Kasumi-1 (cell line): ENCODE results near the gene SYCN.

Experiments
- DNase-seq, 2 experiments: peaks; one replicate each; lab custom pipeline; 2025; lab: John Stamatoyannopoulos, UW

The SYCN gene

GRCh38 chr19:39194832-39195542 is 9.1 kb downstream of the SYCN start:
- DNase-seq, result no peak

- DNase-seq, result no peak
Measured at GRCh38 chr19:39193803-39194202, 10.3 kb downstream of the SYCN start.

DNA sequence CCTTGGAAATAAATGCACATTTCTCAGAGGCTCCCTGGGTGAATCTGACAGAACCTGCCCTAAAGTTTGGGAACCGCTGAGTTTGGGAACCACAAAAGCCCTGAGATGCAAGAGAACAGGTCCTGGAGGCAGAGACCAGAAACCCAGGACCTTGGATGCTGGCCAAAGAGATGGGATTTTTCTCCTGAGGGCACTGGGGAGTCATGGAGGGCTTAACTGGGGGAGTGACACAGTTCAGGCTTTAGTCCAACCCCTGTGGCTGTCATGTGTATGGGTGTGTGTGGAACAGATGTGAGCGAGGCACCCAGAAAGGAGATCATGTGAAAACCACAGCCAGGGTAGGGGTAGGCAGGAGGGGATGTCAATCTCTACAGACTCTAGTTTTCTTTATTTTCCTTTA is 11.2 kb downstream of the SYCN start:
- no peak for DNase-seq

GRCh38 chr19:39190768-39191167 is 13.3 kb downstream of the SYCN start:
- no peak for DNase-seq

- no peak for DNase-seq
Measured at GRCh38 chr19:39188960-39189359, 15.1 kb downstream of the SYCN start.

GRCh38 chr19:39187552-39187943 is 16.5 kb downstream of the SYCN start:
- no peak for DNase-seq

DNA sequence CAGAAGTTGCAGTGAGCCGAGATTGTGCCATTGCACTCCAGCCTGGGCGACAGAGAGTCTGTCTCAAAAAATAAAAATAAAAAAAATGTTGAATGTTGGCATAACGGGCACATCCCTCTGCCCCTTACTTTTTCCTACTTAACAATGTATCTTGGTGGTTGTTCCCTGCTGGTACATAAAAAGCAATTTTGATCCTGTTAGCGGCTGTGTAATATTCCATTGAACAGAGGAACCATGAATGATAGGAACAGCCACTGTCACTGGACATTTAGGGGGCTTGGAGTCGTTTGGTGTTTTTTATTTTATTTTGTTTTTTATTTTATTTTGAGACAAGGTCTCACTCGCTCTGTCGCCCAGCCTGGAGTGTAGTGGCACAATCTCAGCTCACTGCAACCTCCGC is 17.7 kb downstream of the SYCN start:
- no peak for DNase-seq

DNA sequence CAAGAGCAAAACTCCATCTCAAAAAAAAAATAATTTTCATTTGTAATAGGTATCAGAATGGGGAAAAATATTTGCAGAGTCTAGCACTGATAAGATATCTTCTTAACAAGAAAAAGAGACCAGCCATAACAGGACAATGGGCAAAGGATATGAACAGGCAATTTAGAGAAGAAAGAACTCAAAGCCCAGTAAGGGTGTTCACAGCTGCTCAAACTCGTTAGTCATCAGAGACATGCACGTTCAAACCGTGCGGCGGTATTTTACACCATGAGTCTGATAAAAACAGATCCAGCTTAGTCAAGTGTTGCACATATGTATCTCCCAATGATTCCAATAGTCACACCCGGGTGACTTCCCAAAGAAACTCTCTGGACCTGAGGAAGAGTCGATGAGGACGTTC is 21.0 kb downstream of the SYCN start:
- no peak for DNase-seq

DNA sequence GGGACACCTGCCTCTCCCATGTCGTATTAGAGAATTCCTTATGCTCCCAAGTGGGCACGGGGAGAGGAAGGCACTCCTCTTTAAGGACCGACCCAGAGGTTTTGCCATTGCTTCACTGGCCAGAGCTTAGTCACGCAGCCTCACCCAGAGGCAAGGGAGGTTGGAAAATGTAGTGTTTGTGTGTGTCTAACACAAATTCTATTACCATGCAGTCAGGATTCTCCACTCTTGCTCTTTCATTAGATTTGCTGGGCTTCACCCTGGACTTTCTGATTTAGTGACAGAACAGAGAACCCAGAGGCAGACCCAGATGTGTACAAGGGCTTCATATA is 21.9 kb downstream of the SYCN start:
- no peak for DNase-seq

- no peak for DNase-seq
Measured at GRCh38 chr19:39181500-39182173, 22.4 kb downstream of the SYCN start.

DNA sequence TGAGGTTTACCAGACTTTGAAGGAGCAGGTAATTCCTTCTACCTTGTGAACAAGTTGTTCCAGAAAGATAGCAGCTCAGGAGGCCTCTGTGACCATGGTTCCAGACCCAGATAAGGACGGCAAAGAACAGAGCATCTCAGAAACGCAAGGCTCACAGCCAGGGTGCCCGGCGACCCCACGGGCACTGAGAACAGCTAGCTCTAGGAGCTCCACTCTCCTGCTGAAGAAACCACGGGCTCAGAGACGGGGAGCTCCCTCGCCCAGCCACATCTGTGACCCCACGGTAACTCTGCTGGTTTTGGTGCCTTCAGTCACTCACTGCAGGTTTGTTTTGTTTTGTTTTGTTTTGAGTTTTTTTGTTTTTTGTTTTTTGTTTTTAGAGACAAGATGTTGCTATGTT is 23.3 kb downstream of the SYCN start:
- no peak for DNase-seq

DNA sequence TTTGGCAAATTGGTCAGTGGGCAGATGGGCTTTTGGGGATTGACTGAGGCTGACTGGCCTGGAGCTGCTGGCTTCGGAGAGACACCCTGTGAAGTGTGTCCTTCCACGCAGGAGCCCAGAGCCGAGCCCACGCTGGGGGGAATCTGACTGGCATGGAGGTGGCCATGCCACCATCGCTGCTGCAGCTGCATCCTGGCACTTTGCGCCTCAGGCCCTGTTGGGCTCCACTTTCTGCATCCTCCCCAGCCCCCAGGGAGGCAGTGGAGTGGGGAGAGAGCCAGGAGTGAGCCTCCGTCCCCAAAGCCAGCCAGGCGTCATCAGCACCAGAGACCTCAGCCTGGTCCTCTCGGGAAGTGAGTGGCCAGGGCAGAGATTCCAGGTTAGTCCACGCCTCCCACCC is 24.3 kb downstream of the SYCN start:
- DNase-seq, result no peak

DNA sequence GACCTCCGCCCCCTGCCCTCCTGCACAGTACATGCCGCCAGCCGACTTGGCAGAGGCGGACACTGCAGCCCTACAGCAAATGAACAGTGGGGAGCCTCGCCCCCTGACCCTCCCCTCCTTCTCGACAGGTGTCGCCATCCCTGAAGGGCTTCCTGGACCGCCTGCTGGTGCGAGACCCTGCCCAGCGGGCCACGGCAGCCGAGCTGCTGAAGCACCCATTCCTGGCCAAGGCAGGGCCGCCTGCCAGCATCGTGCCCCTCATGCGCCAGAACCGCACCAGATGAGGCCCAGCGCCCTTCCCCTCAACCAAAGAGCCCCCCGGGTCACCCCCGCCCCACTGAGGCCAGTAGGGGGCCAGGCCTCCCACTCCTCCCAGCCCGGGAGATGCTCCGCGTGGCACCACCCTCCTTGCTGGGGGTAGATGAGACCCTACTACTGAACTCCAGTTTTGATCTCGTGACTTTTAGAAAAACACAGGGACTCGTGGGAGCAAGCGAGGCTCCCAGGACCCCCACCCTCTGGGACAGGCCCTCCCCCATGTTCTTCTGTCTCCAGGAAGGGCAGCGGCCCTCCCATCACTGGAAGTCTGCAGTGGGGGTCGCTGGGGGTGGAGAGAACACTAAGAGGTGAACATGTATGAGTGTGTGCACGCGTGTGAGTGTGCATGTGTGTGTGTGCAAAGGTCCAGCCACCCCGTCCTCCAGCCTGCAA is 25.6 kb downstream of the SYCN start:
- no peak for DNase-seq

GRCh38 chr19:39177736-39178135 is 26.3 kb downstream of the SYCN start:
- no peak for DNase-seq

DNA sequence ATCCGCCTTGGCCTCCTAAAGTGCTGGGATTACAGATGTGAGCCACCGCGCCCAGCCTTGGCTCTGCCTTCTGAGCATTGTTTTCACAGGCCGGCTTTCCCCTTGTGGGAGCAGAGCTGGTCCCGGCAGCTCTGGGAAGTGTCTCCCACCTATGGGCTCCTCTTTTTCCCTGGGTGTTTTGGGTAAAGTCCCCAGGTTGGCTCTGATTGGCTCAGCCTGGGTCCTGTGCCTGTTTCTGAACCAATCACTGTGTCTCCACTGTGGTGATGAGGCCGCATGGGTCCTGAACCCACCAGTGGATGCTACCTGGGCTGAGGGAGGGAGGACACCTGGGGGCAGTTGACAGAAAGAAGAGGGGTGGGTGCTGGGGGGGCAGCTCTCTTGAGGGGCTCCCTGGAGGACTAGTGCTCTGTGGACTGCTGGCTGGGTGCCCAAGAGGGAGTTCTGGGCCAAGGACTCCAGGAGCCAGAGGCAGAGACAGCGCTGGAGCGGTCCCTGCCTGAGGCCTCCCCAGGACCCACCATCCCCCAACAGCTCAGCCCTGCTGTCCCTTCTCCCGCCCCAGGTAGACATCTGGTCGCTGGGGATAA is 26.9 kb downstream of the SYCN start:
- no peak for DNase-seq

DNA sequence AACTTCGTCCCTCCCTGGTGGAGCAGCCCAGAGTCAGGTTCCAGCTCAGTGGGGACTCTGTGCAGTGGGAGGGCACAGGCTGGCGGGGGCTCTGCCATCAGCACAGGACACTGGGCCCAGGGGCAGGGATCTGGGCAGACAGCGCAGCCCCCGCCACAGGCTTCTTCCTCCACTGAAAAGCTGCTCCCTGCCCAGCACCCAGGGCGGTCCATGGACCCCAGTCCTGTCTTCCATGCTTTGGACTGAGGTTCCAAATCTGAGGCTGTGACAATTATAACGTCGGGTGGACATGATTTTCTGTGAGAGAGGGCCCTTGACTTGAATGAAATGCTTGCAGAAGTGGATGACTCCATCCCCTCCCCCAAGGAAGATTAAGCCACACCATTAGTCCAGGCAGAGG is 28.5 kb downstream of the SYCN start:
- DNase-seq, result no peak

- DNase-seq, result no peak
Measured at GRCh38 chr19:39174558-39175544, 29.2 kb downstream of the SYCN start.

DNA sequence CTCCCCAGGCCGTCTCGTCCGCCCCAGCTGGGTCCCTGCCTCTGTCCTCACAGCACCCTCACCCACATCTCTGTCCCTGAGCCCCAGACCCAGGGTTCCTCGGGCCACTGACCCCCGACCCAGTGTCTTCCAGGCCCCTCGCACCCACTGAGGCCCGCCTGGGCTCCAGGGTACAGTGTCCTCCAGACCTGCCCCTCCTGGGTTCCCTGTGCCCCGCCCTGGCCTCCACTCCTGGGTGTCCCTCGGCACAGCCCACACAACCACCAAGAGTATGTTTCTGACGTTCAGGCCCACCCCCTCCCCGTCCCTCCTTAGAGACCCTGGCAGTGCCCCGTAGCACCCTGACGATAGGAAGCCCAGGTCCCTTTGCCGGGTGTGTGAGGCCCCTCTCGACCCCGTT is 29.9 kb downstream of the SYCN start:
- no peak for DNase-seq

- DNase-seq, result no peak
Measured at GRCh38 chr19:39173502-39173991, 30.5 kb downstream of the SYCN start.

DNA sequence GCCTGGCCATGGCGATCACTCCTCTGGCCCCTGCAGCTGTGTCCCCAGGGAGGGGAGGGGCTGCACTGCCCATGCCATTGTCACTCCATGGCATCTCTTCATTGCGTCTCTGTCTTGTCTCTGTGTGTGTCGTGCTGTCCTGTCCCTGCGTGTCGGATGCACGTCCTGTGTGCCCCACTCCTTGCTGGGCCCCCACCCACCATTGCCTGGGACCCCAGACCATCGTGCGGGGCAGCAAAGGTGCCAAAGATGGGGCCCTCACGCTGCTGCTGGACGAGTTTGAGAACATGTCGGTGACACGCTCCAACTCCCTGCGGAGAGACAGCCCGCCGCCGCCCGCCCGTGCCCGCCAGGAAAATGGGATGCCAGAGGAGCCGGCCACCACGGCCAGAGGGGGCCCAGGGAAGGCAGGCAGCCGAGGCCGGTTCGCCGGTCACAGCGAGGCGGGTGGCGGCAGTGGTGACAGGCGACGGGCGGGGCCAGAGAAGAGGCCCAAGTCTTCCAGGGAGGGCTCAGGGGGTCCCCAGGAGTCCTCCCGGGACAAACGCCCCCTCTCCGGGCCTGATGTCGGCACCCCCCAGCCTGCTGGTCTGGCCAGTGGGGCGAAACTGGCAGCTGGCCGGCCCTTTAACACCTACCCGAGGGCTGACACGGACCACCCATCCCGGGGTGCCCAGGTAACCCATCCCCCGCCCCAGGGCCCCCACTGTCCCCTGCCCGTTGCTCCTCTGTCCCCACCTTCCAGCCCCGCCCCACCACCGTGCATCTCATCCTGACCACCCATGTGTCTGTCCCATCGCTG is 31.2 kb downstream of the SYCN start:
- DNase-seq, result no peak
